Measurements from ENCODE around the gene GRIN2A.

GRCh38 chr16:9862327-9862726 lies 319.9 kb downstream of the GRIN2A start:
- TF ChIP-seq CTCF (IDR thresholded peaks at IDR 0.05): no peak
- TF ChIP-seq EZH2 (IDR thresholded peaks at IDR 0.05; ENCODE audit: borderline replicate concordance, insufficient read depth, low read depth, low read length, poor library complexity, severe bottlenecking): no peak
